ENCODE data around the gene TPM1. TPM values are rescaled to one million over a fixed set of nuclear protein-coding genes. Genes with fewer than 3 reads are reported as not detected.

TPM1 gene
- total RNA-seq, 1 experiment from 2014 or later = 421 TPM

- Mint-ChIP-seq H3K4me1 (no peaks in the 10 kb centered on the region), H3K27ac (no peak overlapping the region), H3K36me3 (no peaks in the 10 kb centered on the region), H3K27me3 (ENCODE audit: low read depth) (no peaks in the 10 kb centered on the region; the same call in 1 of the 2 replicates), H3K4me3 (no peak overlapping the region), H3K9me3 (no peaks in the 10 kb centered on the region)
- no peak for TF ChIP-seq ZNF219 (CRISPR knock-in tag; IDR thresholded peaks at IDR 0.05; ENCODE audit: borderline replicate concordance)
- no peak for TF ChIP-seq USF2 (CRISPR knock-in tag; IDR thresholded peaks at IDR 0.05)
- TF ChIP-seq IRF2 (CRISPR knock-in tag; IDR thresholded peaks at IDR 0.05; ENCODE audit: borderline replicate concordance, low read depth) = no peak
- TF ChIP-seq NR3C1 (CRISPR knock-in tag; conservative IDR thresholded peaks at IDR 0.05; ENCODE audit: low read depth) = no peak
- TF ChIP-seq TEAD1 (CRISPR knock-in tag; IDR thresholded peaks at IDR 0.05) = no peak
- TF ChIP-seq FOXP1 (CRISPR knock-in tag; IDR thresholded peaks at IDR 0.05; ENCODE audit: borderline replicate concordance) = no peak
- TF ChIP-seq GABPB1 (CRISPR knock-in tag; IDR thresholded peaks at IDR 0.05) = no peak
- no peak for TF ChIP-seq ZNF423 (CRISPR knock-in tag; IDR thresholded peaks at IDR 0.05)
- TF ChIP-seq ZNF671 (CRISPR knock-in tag; IDR thresholded peaks at IDR 0.05) = no peak
- no peak for TF ChIP-seq AR (CRISPR knock-in tag; IDR thresholded peaks at IDR 0.05)
- TF ChIP-seq GRHL2 (CRISPR knock-in tag; IDR thresholded peaks at IDR 0.05; ENCODE audit: insufficient replicate concordance, severe bottlenecking) = no peak
- TF ChIP-seq TEAD4 (CRISPR knock-in tag; IDR thresholded peaks at IDR 0.05) = no peak
- no peak for TF ChIP-seq FOXK1 (CRISPR knock-in tag; IDR thresholded peaks at IDR 0.05)
- no peak for TF ChIP-seq ZMAT4 (CRISPR knock-in tag; IDR thresholded peaks at IDR 0.05)
- TF ChIP-seq CREM (CRISPR knock-in tag; IDR thresholded peaks at IDR 0.05) = no peak
- ATAC-seq (no peak), DNase-seq (ENCODE audit: low spot score) (no peak)
- ChIA-PET POLR2A (no interaction called here), CTCF (no interaction called here)
Observed at GRCh38 chr15:63111481-63111880, 68.9 kb downstream of the TPM1 start.

- no peaks in the 10 kb centered on the region; the same call in 1 of the 2 replicates for H3K27me3 Mint-ChIP-seq (ENCODE audit: low read depth)
- POLR2A ChIA-PET = no interaction called here
Observed at GRCh38 chr15:63112871-63113270, 70.3 kb downstream of the TPM1 start.

More at GRCh38 chr15:63112871-63113270, 70.3 kb downstream of the TPM1 start:
- TF ChIP-seq ATF6 (CRISPR knock-in tag; IDR thresholded peaks at IDR 0.05) (no peak), SOX15 (CRISPR knock-in tag; IDR thresholded peaks at IDR 0.05) (no peak), AR (CRISPR knock-in tag; IDR thresholded peaks at IDR 0.05) (no peak), HMGA2 (CRISPR knock-in tag; IDR thresholded peaks at IDR 0.05) (no peak), ZMAT4 (CRISPR knock-in tag; IDR thresholded peaks at IDR 0.05) (no peak), CREB1 (CRISPR knock-in tag; IDR thresholded peaks at IDR 0.05) (no peak), JUN (CRISPR knock-in tag; IDR thresholded peaks at IDR 0.05) (no peak), IRF2 (CRISPR knock-in tag; IDR thresholded peaks at IDR 0.05; ENCODE audit: borderline replicate concordance, low read depth) (no peak), ETV6 (CRISPR knock-in tag; IDR thresholded peaks at IDR 0.05) (no peak), GTF2I (CRISPR knock-in tag; conservative IDR thresholded peaks at IDR 0.05) (no peak)
- Mint-ChIP-seq H3K4me3 (no peak overlapping the region), H3K27ac (no peak overlapping the region), H3K4me1 (no peaks in the 10 kb centered on the region), H3K36me3 (no peaks in the 10 kb centered on the region), H3K9me3 (no peaks in the 10 kb centered on the region)
- ATAC-seq = no peak
- CTCF ChIA-PET = no interaction called here
- DNase-seq (ENCODE audit: low spot score) = no peak
